ENCODE measurements around the gene FAAP100.

GRCh38 chr17:81543756-81544155 is 8.4 kb downstream of the FAAP100 start:
- TF ChIP-seq, protein P1, sequence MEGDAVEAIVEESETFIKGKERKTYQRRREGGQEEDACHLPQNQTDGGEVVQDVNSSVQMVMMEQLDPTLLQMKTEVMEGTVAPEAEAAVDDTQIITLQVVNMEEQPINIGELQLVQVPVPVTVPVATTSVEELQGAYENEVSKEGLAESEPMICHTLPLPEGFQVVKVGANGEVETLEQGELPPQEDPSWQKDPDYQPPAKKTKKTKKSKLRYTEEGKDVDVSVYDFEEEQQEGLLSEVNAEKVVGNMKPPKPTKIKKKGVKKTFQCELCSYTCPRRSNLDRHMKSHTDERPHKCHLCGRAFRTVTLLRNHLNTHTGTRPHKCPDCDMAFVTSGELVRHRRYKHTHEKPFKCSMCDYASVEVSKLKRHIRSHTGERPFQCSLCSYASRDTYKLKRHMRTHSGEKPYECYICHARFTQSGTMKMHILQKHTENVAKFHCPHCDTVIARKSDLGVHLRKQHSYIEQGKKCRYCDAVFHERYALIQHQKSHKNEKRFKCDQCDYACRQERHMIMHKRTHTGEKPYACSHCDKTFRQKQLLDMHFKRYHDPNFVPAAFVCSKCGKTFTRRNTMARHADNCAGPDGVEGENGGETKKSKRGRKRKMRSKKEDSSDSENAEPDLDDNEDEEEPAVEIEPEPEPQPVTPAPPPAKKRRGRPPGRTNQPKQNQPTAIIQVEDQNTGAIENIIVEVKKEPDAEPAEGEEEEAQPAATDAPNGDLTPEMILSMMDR (IDR thresholded peaks at IDR 0.05): no peak
- no peak for TF ChIP-seq POLR2A (IDR thresholded peaks at IDR 0.05)
